Measurements from ENCODE around the gene PLB1. TPM values are rescaled to one million over a fixed set of nuclear protein-coding genes. Genes with fewer than 3 reads are reported as not detected.
A peak's percentile ranks its signal among the peaks of the same experiment; 100 is the strongest.

PLB1 gene
- total RNA-seq, 1 donor from 2014 or later, result 2.5 TPM

DNA sequence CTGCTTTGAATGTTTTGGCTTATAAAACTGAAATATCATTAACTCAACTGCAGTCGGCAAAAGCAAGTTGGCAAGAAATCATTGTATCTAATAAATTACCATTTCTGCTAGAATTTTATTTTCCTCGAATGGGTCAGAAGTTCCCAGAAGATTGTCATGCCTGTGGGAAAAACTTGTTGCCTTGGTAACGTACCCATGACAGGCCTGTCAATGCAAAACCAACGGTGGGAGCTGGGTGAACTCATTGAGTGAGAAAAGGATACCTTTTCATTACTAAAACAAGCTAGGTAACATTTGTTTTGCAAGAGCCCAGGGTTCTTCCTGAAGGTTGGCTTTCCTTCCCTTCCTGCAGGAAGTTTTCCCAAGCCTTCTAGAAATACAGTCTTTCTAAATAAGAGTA, 9.5 kb downstream of the PLB1 start:
- Histone ChIP-seq H3K36me3 (no peaks in the 10 kb centered on the region), H3K27ac (no peak overlapping the region), H3K4me1 (no peaks in the 10 kb centered on the region), H3K9me3 (no peaks in the 10 kb centered on the region), H3K27me3 (no peaks in the 10 kb centered on the region), H3K4me3 (no peak overlapping the region)
- TF ChIP-seq, protein P1, sequence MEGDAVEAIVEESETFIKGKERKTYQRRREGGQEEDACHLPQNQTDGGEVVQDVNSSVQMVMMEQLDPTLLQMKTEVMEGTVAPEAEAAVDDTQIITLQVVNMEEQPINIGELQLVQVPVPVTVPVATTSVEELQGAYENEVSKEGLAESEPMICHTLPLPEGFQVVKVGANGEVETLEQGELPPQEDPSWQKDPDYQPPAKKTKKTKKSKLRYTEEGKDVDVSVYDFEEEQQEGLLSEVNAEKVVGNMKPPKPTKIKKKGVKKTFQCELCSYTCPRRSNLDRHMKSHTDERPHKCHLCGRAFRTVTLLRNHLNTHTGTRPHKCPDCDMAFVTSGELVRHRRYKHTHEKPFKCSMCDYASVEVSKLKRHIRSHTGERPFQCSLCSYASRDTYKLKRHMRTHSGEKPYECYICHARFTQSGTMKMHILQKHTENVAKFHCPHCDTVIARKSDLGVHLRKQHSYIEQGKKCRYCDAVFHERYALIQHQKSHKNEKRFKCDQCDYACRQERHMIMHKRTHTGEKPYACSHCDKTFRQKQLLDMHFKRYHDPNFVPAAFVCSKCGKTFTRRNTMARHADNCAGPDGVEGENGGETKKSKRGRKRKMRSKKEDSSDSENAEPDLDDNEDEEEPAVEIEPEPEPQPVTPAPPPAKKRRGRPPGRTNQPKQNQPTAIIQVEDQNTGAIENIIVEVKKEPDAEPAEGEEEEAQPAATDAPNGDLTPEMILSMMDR (IDR thresholded peaks at IDR 0.05), result no peak
- no peak for TF ChIP-seq POLR2AphosphoS5 (IDR thresholded peaks at IDR 0.05; ENCODE audit: insufficient read depth in 1 of 2, low read depth in 1 of 2)
- no peak for TF ChIP-seq POLR2A (IDR thresholded peaks at IDR 0.05)
- intact Hi-C loops (cut with DNase I), result no loop called here
- no peak for DNase-seq (ENCODE audit: extremely low spot score in 2 of 2)

- TF ChIP-seq POLR2A (IDR thresholded peaks at IDR 0.05), result no peak
- TF ChIP-seq, protein P1 (IDR thresholded peaks at IDR 0.05), result no peak
- no peak for TF ChIP-seq POLR2AphosphoS5 (IDR thresholded peaks at IDR 0.05; ENCODE audit: insufficient read depth in 1 of 2, low read depth in 1 of 2)
- DNase-seq (ENCODE audit: extremely low spot score in 2 of 2), result no peak
- no peak overlapping the region for H3K27ac ChIP-seq
Observed at GRCh38 chr2:28506112-28506910, 10.5 kb downstream of the PLB1 start.

GRCh38 chr2:28507796-28508764, 12.2 kb downstream of the PLB1 start:
- Histone ChIP-seq H3K4me1 (no peaks in the 10 kb centered on the region), H3K36me3 (no peaks in the 10 kb centered on the region), H3K27me3 (no peaks in the 10 kb centered on the region), H3K9me3 (no peaks in the 10 kb centered on the region), H3K27ac (no peak overlapping the region), H3K4me3 (no peak overlapping the region)
- TF ChIP-seq POLR2AphosphoS5 (IDR thresholded peaks at IDR 0.05; ENCODE audit: insufficient read depth in 1 of 2, low read depth in 1 of 2) (peak in 1 of 2 donors; percentile 67), POLR2A (IDR thresholded peaks at IDR 0.05) (no peak)
- intact Hi-C loops (cut with DNase I), result no loop called here
- DNase-seq (ENCODE audit: extremely low spot score in 2 of 2), result no peak

More at GRCh38 chr2:28506112-28506910, 10.5 kb downstream of the PLB1 start:
- Histone ChIP-seq H3K36me3 (no peaks in the 10 kb centered on the region), H3K27me3 (no peaks in the 10 kb centered on the region), H3K4me1 (no peaks in the 10 kb centered on the region), H3K9me3 (no peaks in the 10 kb centered on the region), H3K4me3 (no peak overlapping the region)
- intact Hi-C loops (cut with DNase I), result no loop called here

DNA sequence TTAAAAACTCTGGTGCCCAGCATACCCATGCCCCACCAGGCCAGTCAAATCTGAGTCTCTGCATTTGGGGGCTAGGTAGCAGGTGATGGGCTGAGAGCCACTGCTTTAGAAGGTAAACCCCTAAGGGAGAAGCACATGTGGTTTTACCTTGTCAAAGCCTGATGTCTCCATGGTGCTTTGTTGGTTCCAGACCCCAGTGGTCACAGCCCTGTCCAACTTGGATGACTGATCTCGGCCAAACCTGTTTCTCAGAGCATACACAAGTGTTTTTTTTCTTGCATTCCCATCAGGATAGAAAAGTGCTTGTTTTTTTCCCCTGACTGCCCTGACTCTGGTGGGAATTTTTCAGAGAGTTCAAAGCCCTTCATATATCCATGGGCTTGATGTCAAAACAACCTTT, 13.5 kb downstream of the PLB1 start:
- intact Hi-C loops (cut with DNase I), result no loop called here
- Histone ChIP-seq H3K27ac (no peak overlapping the region), H3K9me3 (no peaks in the 10 kb centered on the region), H3K36me3 (no peaks in the 10 kb centered on the region), H3K4me1 (no peaks in the 10 kb centered on the region), H3K4me3 (no peak overlapping the region), H3K27me3 (no peaks in the 10 kb centered on the region)
- no peak for DNase-seq (ENCODE audit: extremely low spot score in 2 of 2)
- TF ChIP-seq POLR2AphosphoS5 (IDR thresholded peaks at IDR 0.05; ENCODE audit: insufficient read depth in 1 of 2, low read depth in 1 of 2) (no peak), POLR2A (IDR thresholded peaks at IDR 0.05) (no peak)
- TF ChIP-seq, protein P1 (IDR thresholded peaks at IDR 0.05), result no peak

- H3K27ac ChIP-seq, result no peak overlapping the region
- H3K9me3 ChIP-seq, result no peaks in the 10 kb centered on the region
- no peaks in the 10 kb centered on the region for H3K27me3 ChIP-seq
- H3K4me3 ChIP-seq, result no peak overlapping the region
- no peaks in the 10 kb centered on the region for H3K4me1 ChIP-seq
- intact Hi-C loops (cut with DNase I), result no loop called here
- no peak for DNase-seq (ENCODE audit: extremely low spot score in 2 of 2)
- TF ChIP-seq, protein P1 (IDR thresholded peaks at IDR 0.05), result no peak
- TF ChIP-seq POLR2AphosphoS5 (IDR thresholded peaks at IDR 0.05; ENCODE audit: insufficient read depth in 1 of 2, low read depth in 1 of 2) (no peak), POLR2A (IDR thresholded peaks at IDR 0.05) (no peak)
- H3K36me3 ChIP-seq, result no peaks in the 10 kb centered on the region
Observed at GRCh38 chr2:28510184-28510583, 14.3 kb downstream of the PLB1 start.
